ENCODE results near the gene ZNF593.

GRCh38 chr1:26124418-26125331 is 45.0 kb upstream of the ZNF593 start:
- TF ChIP-seq EZH2 (IDR thresholded peaks at IDR 0.05; ENCODE audit: borderline replicate concordance, low read depth, low read length, poor library complexity, severe bottlenecking): no peak
- no peak for TF ChIP-seq CTCF (conservative IDR thresholded peaks at IDR 0.05; ENCODE audit: low read depth, low read length)

Data from A673 (cell line).